Measurements from ENCODE around the gene PFN3. TPM values are rescaled to one million over a fixed set of nuclear protein-coding genes. Genes with fewer than 3 reads are reported as not detected.

The PFN3 gene
- total and polyA plus RNA-seq, 2 of the 13 experiments (the other 11 are each of a cell fraction or from before 2014, with no cell fraction given): not detected

GRCh38 chr5:177367323-177367848, 33.1 kb downstream of the PFN3 start (continued):
- TF ChIP-seq ZNF597 (CRISPR knock-in tag; IDR thresholded peaks at IDR 0.05) (no peak), ADNP (CRISPR knock-in tag; IDR thresholded peaks at IDR 0.05) (no peak), ZNF850 (CRISPR knock-in tag; conservative IDR thresholded peaks at IDR 0.05) (no peak), ZNF343 (CRISPR knock-in tag; IDR thresholded peaks at IDR 0.05) (no peak), ZNF547 (CRISPR knock-in tag; IDR thresholded peaks at IDR 0.05) (0 out of 2 replicates have a peak, but pooled peaks have one; percentile 25), ZNF816 (CRISPR knock-in tag; IDR thresholded peaks at IDR 0.05; ENCODE audit: borderline replicate concordance) (no peak), ZNF17 (CRISPR knock-in tag; IDR thresholded peaks at IDR 0.05) (0 out of 2 replicates have a peak, but pooled peaks have one; percentile 29), CENPX (CRISPR knock-in tag; IDR thresholded peaks at IDR 0.05) (no peak), ATF4 (CRISPR knock-in tag; IDR thresholded peaks at IDR 0.05) (no peak), BATF2 (CRISPR knock-in tag; IDR thresholded peaks at IDR 0.05) (0 out of 2 replicates have a peak, but pooled peaks have one; percentile 30), TGIF2 (CRISPR knock-in tag; IDR thresholded peaks at IDR 0.05) (no peak), TRIM24 (CRISPR knock-in tag; IDR thresholded peaks at IDR 0.05) (no peak), ZNF12 (CRISPR knock-in tag; IDR thresholded peaks at IDR 0.05) (no peak), ESRRA (CRISPR knock-in tag; IDR thresholded peaks at IDR 0.05; ENCODE audit: low read depth) (no peak), ISL2 (CRISPR knock-in tag; IDR thresholded peaks at IDR 0.05) (no peak), SOX5 (CRISPR knock-in tag; IDR thresholded peaks at IDR 0.05; ENCODE audit: borderline replicate concordance) (no peak), HNF1B (CRISPR knock-in tag; IDR thresholded peaks at IDR 0.05) (no peak), ZXDC (CRISPR knock-in tag; IDR thresholded peaks at IDR 0.05) (no peak), ZNF841 (CRISPR knock-in tag; IDR thresholded peaks at IDR 0.05; ENCODE audit: borderline replicate concordance) (no peak), CENPBD1 (CRISPR knock-in tag; IDR thresholded peaks at IDR 0.05; ENCODE audit: borderline replicate concordance, low read depth) (no peak)

All from HepG2 (cell line).